Fibroblast of lung (primary cell): ENCODE results near the gene TAOK2.

Experiments
- CTCF ChIP-seq, 2 donors: IDR thresholded peaks in 1 of 2; conservative IDR thresholded peaks in 1 of 2; 1 replicate in 1 of 2; 2 replicates in 1 of 2; pipeline ENCODE4 v1.5.1; 2011 to 2012; ENCODE audit warnings: low read length in 2 of 2, control low read depth in 1 of 2, inconsistent platforms in 1 of 2, low read depth in 1 of 2, mild to moderate bottlenecking in 1 of 2
- EZH2 ChIP-seq: IDR thresholded peaks from 2 replicates; pipeline ENCODE4 v1.5.1; 2012; ENCODE audit warnings: low read length, control low read depth, mild to moderate bottlenecking; ENCODE audit errors: missing control alignments

DNA sequence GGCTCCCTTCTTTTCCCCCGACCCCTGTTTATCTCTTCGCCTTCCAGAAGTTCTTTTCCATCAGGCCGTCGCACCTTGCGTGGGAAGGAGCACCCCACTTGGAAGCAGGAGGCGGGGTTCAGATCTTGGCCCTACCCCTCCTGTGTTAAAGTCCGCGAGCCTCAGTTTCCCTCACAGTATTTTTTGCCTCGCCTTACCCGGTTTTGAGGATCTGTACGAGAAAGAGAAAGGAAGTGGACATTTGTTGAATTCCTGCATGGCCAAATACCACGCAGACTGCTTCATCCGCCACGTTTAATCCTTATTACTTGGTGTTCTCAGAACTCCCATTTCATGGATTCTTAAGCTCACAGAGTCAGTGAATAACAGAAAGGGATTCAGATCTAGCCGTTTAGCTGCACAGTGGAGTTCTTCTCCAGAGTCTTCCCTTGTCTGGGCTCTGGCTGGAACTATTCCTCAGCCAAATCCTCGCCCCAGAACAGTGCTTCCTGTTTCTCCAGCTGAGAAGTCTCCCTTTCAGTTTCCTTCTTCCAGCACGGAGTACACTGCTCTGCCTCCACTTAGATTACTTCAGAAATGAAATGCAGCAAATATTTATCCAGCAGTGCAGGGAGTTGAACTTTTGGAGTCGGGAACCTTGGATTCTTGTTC is 11.2 kb upstream of the TAOK2 start:
- TF ChIP-seq EZH2 (no peak), CTCF (conservative IDR thresholded peaks at IDR 0.05 in 1 of 2, IDR thresholded peaks at IDR 0.05 in 1 of 2; ENCODE audit: low read depth in 1 of 2, low read length in 2 of 2) (no peak)
